HCT116 (cell line): ENCODE data around the gene OR1J2.

Source experiments
- EZH2 ChIP-seq: fragments of 200-600 bp; sonication (generic); IDR thresholded peaks from 2 replicates; pipeline ENCODE4 v1.6.1; 2017; ENCODE audit warnings: antibody characterized with exemption, mixed run types
- POLR2AphosphoS5 ChIP-seq: IDR thresholded peaks from 2 replicates; pipeline ENCODE4 v1.6.1; 2011; ENCODE audit warnings: mild to moderate bottlenecking, low read depth, low read length, moderate library complexity
- TCF7L2 ChIP-seq: IDR thresholded peaks from 2 replicates; pipeline ENCODE4 v1.7.0; 2011; ENCODE audit warnings: borderline replicate concordance, inconsistent platforms; ENCODE audit not compliant: insufficient read depth, insufficient read length; ENCODE audit errors: extremely low read depth
- TF ChIP-seq, protein P1 (sequence below), 3 experiments: fragments of 200-600 bp in 1 of 3; sonication (generic) in 1 of 3; IDR thresholded peaks in 2 of 3; conservative IDR thresholded peaks in 1 of 3; 2 replicates each; pipeline ENCODE4 v1.5.1; 2012 to 2017; ENCODE audit warnings: low read depth in 2 of 3, low read length in 2 of 3, antibody characterized with exemption in 1 of 3, borderline replicate concordance in 1 of 3, control low read depth in 1 of 3, mild to moderate bottlenecking in 1 of 3, mixed read lengths in 1 of 3, mixed run types in 1 of 3, moderate library complexity in 1 of 3; ENCODE audit not compliant: insufficient read depth in 1 of 3

DNA sequence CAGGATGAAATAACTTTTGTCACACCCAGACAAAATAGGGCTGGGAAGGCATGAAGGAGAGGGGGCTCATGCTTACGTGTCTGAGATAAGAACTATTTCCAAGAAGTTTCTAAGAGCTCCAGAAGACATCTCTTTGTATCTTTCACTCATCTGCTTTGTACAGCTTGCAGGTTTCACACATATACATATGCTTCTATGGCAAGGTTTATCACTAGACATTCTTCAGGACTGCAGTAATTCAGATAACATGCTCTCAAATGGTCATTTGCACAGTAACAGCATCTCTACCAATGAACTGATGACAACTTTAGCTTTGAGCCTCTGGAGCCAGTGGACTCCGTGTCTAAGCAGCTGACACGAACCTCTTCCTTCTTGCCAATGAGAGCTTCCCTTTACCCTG lies 36.0 kb upstream of the OR1J2 start:
- TF ChIP-seq POLR2AphosphoS5 (no peak), EZH2 (no peak), TCF7L2 (no peak)
- TF ChIP-seq, protein P1, sequence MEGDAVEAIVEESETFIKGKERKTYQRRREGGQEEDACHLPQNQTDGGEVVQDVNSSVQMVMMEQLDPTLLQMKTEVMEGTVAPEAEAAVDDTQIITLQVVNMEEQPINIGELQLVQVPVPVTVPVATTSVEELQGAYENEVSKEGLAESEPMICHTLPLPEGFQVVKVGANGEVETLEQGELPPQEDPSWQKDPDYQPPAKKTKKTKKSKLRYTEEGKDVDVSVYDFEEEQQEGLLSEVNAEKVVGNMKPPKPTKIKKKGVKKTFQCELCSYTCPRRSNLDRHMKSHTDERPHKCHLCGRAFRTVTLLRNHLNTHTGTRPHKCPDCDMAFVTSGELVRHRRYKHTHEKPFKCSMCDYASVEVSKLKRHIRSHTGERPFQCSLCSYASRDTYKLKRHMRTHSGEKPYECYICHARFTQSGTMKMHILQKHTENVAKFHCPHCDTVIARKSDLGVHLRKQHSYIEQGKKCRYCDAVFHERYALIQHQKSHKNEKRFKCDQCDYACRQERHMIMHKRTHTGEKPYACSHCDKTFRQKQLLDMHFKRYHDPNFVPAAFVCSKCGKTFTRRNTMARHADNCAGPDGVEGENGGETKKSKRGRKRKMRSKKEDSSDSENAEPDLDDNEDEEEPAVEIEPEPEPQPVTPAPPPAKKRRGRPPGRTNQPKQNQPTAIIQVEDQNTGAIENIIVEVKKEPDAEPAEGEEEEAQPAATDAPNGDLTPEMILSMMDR (IDR thresholded peaks at IDR 0.05 in 2 of 3, conservative IDR thresholded peaks at IDR 0.05 in 1 of 3; ENCODE audit: borderline replicate concordance in 1 of 3, insufficient read depth in 1 of 3, low read depth in 2 of 3, low read length in 2 of 3), result no peak
